Fibroblast of the aortic adventitia (primary cell): Measurements from ENCODE around the gene PEAK3. TPM values are rescaled to one million over a fixed set of nuclear protein-coding genes. Genes with fewer than 3 reads are reported as not detected.

Experiments
- DNase-seq: peaks from one replicate; pipeline ENCODE4 v3.0.0-alpha.2; 2010; ENCODE audit warnings: low read depth
- H3K4me3 ChIP-seq: 2 replicates; pipeline ENCODE4 v1.5.1; 2011; ENCODE audit warnings: low read depth, mild to moderate bottlenecking, control low read depth, low read length, moderate library complexity
- CTCF ChIP-seq: IDR thresholded peaks from 2 replicates; pipeline ENCODE4 v1.5.1; 2011; ENCODE audit warnings: mild to moderate bottlenecking, low read length, control low read depth, inconsistent platforms; ENCODE audit not compliant: insufficient read depth
- total RNA-seq: library from RNA; depleted of rRNA; stranded (reverse); fragments of >200 nt; gene quantifications from 2 replicates; pipeline ENCODE4 v1.2.3, GENCODE V29; 2012; ENCODE audit warnings: low replicate concordance

The PEAK3 gene
- not detected in 2 replicates for total RNA-seq

- no peak for TF ChIP-seq CTCF
- H3K4me3 ChIP-seq = peak within 1 kb of the TSS; percentile 17
- DNase-seq = no peak
These were observed at the start of gene PEAK3 for GRCh38 chr19:2282062-2282861. TSS of gene PEAK3 (minus strand) at chr19:2282175. CDS start at chr19:2280931, 1,244 bp downstream.

- DNase-seq = no peak
- H3K4me3 ChIP-seq = no peak overlapping the region
- TF ChIP-seq CTCF = no peak
These were observed 48.8 kb upstream of the PEAK3 start for GRCh38 chr19:2330632-2331284.

GRCh38 chr19:2330255-2330631 is 48.3 kb upstream of the PEAK3 start:
- no peak for DNase-seq
- H3K4me3 ChIP-seq = no peak overlapping the region
- TF ChIP-seq CTCF = no peak

- TF ChIP-seq CTCF = no peak
- DNase-seq = no peak
- peak overlapping the region; percentile 96 for H3K4me3 ChIP-seq
These were observed 47.5 kb upstream of the PEAK3 start for GRCh38 chr19:2329501-2329916.

GRCh38 chr19:2329149-2329478 is 47.1 kb upstream of the PEAK3 start:
- no peak for TF ChIP-seq CTCF
- no peak for DNase-seq

GRCh38 chr19:2328401-2329148 is 46.6 kb upstream of the PEAK3 start, which contains the start of the genes LSM7 and SPPL2B:
TSS of gene LSM7 (minus strand) at chr19:2328586. CDS start at chr19:2328566, 20 bp downstream.
TSS of gene SPPL2B (plus strand) at chr19:2328684. CDS start at chr19:2328710, 26 bp downstream.
- TF ChIP-seq CTCF = no peak
- peak within 1 kb of the TSS; percentile 96 for H3K4me3 ChIP-seq
- DNase-seq = peak; percentile 78

More at GRCh38 chr19:2329149-2329478, 47.1 kb upstream of the PEAK3 start:
- peak overlapping the region; percentile 96 for H3K4me3 ChIP-seq
